Choroid plexus epithelial cell (primary cell): ENCODE data around the gene RIPOR3.

Experiments
- DNase-seq: peaks from one replicate; pipeline ENCODE4 v3.0.0-alpha.2; 2010; ENCODE audit warnings: low read depth
- H3K4me3 ChIP-seq: 2 replicates; pipeline ENCODE4 v1.5.1; 2011; ENCODE audit warnings: low read depth, mild to moderate bottlenecking, control low read depth, low read length, moderate library complexity
- TF ChIP-seq, protein P1 (sequence below): conservative IDR thresholded peaks from 2 replicates; pipeline ENCODE4 v1.5.1; 2011; ENCODE audit warnings: low read depth, mild to moderate bottlenecking, control low read depth, inconsistent platforms, low read length, moderate library complexity

Gene RIPOR3

DNA sequence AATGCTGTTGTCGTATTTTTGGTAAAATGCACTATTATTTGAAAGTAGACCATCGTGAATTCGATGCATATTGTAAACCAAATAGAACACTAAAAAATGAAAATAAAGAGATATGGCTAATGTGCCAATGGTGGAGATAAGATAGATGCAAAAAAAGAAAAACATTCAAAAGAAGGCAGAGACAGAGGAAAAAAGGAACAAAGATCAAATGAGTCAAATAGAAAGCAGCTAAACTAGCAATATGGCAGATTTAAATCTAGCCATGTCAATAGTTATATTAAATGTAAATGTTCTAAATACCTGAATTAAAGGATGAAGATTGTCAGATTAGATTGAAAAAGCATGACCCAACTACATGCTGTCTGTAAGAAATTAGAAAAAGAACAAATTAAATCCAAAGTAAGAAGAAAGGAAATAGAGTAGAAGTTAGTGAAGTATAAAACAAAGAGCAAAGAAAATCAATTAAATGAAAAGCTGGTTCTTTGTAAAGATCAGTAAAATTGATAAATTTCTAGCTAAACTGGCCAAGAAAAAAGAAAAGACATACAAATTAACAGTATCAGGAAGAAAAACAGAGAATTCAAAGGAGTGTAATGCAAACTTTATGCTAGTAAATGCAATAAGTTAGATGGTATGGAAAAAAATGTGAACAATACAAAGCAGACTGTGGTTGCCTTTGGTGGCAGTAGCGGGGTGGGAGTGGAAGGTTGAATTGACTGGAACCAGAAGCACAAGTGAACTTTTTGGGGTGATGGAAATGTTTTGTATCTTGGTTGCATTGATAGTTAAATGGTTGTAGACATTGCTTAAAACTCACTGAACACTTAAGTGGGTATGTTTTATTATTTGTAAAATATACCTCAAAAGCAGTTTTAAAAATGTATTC, 136.4 kb downstream of the RIPOR3 start:
- no peak overlapping the region for H3K4me3 ChIP-seq
- no peak for DNase-seq
- TF ChIP-seq, protein P1, sequence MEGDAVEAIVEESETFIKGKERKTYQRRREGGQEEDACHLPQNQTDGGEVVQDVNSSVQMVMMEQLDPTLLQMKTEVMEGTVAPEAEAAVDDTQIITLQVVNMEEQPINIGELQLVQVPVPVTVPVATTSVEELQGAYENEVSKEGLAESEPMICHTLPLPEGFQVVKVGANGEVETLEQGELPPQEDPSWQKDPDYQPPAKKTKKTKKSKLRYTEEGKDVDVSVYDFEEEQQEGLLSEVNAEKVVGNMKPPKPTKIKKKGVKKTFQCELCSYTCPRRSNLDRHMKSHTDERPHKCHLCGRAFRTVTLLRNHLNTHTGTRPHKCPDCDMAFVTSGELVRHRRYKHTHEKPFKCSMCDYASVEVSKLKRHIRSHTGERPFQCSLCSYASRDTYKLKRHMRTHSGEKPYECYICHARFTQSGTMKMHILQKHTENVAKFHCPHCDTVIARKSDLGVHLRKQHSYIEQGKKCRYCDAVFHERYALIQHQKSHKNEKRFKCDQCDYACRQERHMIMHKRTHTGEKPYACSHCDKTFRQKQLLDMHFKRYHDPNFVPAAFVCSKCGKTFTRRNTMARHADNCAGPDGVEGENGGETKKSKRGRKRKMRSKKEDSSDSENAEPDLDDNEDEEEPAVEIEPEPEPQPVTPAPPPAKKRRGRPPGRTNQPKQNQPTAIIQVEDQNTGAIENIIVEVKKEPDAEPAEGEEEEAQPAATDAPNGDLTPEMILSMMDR, result no peak

DNA sequence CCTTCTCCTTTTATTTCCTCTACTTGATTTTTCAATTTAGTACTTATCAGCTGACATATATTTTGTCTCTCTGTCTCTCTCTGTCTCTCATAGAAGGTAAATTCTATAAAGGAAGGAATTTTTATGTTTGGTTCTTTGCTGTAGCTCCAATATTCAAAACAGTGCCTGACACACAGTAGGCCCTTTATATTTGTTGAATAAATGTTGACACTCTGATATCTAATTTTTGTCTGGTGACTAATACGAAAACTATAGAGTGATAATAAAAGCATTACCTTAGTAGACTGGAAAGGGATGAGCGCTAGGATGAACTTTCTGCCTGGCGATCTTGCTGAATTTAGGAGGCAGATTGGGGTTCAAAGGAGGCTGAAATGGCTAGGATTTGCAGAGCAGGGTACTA, 138.4 kb downstream of the RIPOR3 start:
- DNase-seq, result no peak
- H3K4me3 ChIP-seq, result no peak overlapping the region
- TF ChIP-seq, protein P1, result no peak

DNA sequence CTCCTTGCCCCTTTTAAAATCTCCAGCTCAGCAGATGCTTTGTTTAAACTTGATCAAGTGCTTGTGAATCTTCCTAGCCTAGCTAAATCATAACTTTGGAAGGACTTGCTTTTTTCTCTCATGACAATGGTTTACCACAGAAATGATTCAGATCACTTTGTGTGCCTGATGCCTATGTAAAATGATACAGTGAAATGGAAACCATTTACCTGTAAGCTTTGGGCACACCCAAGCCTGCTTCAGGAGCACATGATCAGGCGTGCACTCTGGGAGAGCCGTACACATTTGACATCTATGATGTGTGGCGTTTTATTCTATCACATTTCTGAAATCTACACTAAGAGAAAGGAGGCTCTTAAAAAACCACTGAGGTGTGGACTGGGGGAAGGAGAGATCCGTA, 140.1 kb downstream of the RIPOR3 start:
- DNase-seq, result no peak
- TF ChIP-seq, protein P1, result no peak

DNA sequence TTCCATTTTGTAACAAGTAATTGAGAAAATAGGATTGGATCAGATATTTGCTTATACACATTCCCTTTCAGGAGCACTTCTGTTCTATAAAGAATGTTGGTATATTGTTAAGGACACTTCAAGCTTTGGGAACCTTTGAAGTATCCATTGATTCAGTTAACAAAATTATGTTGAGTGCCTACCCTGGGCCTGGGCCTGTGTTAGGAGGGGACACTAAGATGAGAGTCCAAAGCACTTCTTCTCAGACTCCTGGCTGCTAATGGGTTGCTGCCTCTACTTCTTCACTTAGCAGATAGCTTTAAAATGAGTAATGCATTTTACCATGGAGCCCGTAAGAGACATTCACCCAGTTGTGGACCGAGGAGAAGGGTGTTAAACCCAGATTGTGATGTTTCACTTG, 140.8 kb downstream of the RIPOR3 start:
- DNase-seq, result no peak
- TF ChIP-seq, protein P1, result no peak

More for the DNA sequence above, 140.1 kb downstream of the RIPOR3 start:
- no peak overlapping the region for H3K4me3 ChIP-seq

DNA sequence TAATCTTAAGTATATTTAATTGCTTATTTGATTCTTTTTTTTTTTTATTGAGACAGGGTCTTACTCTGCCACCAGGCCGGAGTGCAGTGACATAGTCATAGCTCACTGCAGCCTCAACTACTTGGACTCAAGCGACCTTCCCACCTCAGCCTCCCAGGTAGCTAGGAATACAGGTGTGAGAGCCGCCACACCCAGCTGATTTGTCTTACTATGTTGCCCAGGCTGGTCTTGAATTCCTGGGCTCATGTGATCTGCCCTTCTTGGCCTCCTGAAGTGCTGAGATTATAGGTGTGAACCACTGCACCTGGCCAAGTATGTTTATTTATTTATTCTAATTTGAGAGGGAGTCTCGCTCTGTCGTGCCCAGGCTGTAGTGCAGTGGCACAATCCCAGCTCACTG, 142.9 kb downstream of the RIPOR3 start:
- H3K4me3 ChIP-seq, result no peak overlapping the region
- TF ChIP-seq, protein P1, result no peak
- no peak for DNase-seq

More for the DNA sequence above, 140.8 kb downstream of the RIPOR3 start:
- H3K4me3 ChIP-seq, result no peak overlapping the region

DNA sequence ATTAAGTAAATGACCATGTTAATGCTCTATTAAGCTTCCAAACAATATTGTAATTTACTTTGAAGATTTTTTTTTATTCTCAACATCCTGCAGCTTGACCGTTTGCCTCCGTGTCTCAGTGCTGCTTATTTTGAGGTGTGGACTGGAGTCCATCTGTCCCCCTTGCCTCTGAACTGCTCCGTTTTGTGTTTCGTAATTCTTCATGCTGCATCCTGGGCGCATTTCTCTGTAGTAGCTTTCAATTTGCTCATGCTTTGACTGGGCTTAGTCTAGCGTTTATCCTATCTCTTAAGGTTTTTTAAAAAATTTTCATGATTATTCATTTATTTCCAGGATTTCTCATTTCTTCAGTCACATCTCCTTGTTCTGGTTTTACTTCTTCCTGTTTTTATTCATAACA, 143.4 kb downstream of the RIPOR3 start:
- TF ChIP-seq, protein P1, result no peak

More for the DNA sequence above, 143.4 kb downstream of the RIPOR3 start:
- no peak overlapping the region for H3K4me3 ChIP-seq
- DNase-seq, result no peak
